RWPE2 (cell line): Measurements from ENCODE around the gene NOBOX.
"Not testable (repeated sequence)": the region's sequence is repeated elsewhere in the genome, so short reads cannot be mapped to it uniquely, and the experiment has no call there.

Source experiments
- ATAC-seq: fragments of 200-7000 bp; cut with Tn5 transposase; 3 replicates; pipeline ENCODE4 v1.9.1; 2021; ENCODE audit warnings: low read depth
- DNase-seq: peaks from one replicate; pipeline ENCODE4 v3.0.0-alpha.2; 2020; ENCODE audit warnings: low spot score
- H3K27ac ChIP-seq: fragments of 450-650 bp; 2 replicates; pipeline ENCODE4 v1.5.1; 2017; ENCODE audit warnings: mild to moderate bottlenecking; ENCODE audit not compliant: poor library complexity, severe bottlenecking
- H3K27me3 ChIP-seq: fragments of 250-450 bp; sonication (Bioruptor Pico); 2 replicates; pipeline ENCODE4 v1.5.1; 2021; ENCODE audit warnings: mild to moderate bottlenecking, moderate library complexity; ENCODE audit not compliant: insufficient read depth, poor library complexity, severe bottlenecking
- H3K36me3 ChIP-seq: fragments of 250-450 bp; sonication (Bioruptor Pico); 2 replicates; pipeline ENCODE4 v1.5.1; 2020; ENCODE audit warnings: low read depth, mild to moderate bottlenecking, moderate library complexity
- H3K4me1 ChIP-seq: fragments of 250-450 bp; sonication (Bioruptor Pico); 2 replicates; pipeline ENCODE4 v1.5.1; 2021; ENCODE audit warnings: mild to moderate bottlenecking, moderate library complexity; ENCODE audit not compliant: insufficient read depth, poor library complexity, severe bottlenecking
- H3K4me3 ChIP-seq: fragments of 250-450 bp; sonication (Bioruptor Pico); 2 replicates; pipeline ENCODE4 v1.5.1; 2021; ENCODE audit warnings: mild to moderate bottlenecking, moderate library complexity; ENCODE audit not compliant: severe bottlenecking
- H3K9me3 ChIP-seq: fragments of 250-450 bp; sonication (Bioruptor Pico); 2 replicates; pipeline ENCODE4 v1.5.1; 2021; ENCODE audit warnings: mild to moderate bottlenecking, moderate library complexity; ENCODE audit not compliant: severe bottlenecking
- TF ChIP-seq, protein P1 (sequence below): fragments of 450-650 bp; IDR thresholded peaks from one replicate; pipeline ENCODE4 v1.5.1; 2017; ENCODE audit warnings: mild to moderate bottlenecking, moderate library complexity; ENCODE audit not compliant: poor library complexity, severe bottlenecking

NOBOX gene

GRCh38 chr7:144378651-144379050 is 24.8 kb downstream of the NOBOX start:
- ATAC-seq (no peak), DNase-seq (no peak)
- no peak overlapping the region for H3K27ac ChIP-seq
- no peaks in the 10 kb centered on the region for H3K9me3 ChIP-seq
- no peak overlapping the region for H3K4me3 ChIP-seq
- no peaks in the 10 kb centered on the region for H3K4me1 ChIP-seq
- peaks cover 38% of the 10 kb centered on the region for H3K36me3 ChIP-seq
- H3K27me3 ChIP-seq = no peaks in the 10 kb centered on the region
- TF ChIP-seq, protein P1, sequence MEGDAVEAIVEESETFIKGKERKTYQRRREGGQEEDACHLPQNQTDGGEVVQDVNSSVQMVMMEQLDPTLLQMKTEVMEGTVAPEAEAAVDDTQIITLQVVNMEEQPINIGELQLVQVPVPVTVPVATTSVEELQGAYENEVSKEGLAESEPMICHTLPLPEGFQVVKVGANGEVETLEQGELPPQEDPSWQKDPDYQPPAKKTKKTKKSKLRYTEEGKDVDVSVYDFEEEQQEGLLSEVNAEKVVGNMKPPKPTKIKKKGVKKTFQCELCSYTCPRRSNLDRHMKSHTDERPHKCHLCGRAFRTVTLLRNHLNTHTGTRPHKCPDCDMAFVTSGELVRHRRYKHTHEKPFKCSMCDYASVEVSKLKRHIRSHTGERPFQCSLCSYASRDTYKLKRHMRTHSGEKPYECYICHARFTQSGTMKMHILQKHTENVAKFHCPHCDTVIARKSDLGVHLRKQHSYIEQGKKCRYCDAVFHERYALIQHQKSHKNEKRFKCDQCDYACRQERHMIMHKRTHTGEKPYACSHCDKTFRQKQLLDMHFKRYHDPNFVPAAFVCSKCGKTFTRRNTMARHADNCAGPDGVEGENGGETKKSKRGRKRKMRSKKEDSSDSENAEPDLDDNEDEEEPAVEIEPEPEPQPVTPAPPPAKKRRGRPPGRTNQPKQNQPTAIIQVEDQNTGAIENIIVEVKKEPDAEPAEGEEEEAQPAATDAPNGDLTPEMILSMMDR = no peak

DNA sequence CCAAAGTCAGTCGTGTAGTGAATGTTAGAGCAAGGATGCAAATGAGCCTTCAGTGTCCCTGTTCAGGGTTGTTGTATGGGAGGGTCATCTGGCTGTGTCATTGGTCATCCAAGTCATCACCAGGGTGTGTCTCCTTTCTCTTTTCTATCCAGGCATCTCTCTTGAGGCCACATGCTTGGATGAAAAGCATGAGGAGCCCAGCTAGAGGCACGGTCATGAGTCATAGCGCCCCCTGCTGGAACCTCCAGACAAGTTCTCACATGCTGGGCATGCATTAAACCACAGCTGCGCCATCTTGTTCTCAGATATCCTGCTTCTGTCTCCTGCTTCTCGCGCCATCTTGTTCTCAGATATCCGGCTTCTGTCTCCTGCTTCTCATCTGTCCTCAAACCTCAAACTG is 34.3 kb downstream of the NOBOX start:
- not testable (repeated sequence) for H3K27ac ChIP-seq, DNase-seq, H3K4me3 ChIP-seq, H3K27me3 ChIP-seq, H3K4me1 ChIP-seq, ATAC-seq, H3K36me3 ChIP-seq, H3K9me3 ChIP-seq

DNA sequence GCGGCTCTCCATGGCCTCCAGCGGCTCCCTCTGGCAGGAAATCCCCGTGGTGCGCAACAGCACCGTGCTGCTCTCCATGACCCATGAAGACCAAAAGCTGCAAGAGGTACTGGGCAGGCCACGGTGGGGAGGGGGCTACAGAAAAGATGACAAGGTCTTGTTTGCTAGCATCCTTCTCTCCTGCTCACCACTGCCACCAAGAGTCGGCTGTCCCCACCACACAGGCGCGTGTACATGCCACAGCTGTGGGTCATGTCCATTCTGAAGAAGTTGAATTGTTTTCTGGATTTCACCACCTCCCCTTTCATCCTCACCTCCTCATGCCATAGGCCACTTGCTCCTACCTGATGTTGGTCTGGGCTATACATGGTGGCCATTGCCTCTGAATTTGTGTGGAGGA is 36.2 kb downstream of the NOBOX start:
- DNase-seq, H3K36me3 ChIP-seq, H3K9me3 ChIP-seq, H3K27ac ChIP-seq, H3K27me3 ChIP-seq, H3K4me3 ChIP-seq, H3K4me1 ChIP-seq, ATAC-seq: not testable (repeated sequence)

DNA sequence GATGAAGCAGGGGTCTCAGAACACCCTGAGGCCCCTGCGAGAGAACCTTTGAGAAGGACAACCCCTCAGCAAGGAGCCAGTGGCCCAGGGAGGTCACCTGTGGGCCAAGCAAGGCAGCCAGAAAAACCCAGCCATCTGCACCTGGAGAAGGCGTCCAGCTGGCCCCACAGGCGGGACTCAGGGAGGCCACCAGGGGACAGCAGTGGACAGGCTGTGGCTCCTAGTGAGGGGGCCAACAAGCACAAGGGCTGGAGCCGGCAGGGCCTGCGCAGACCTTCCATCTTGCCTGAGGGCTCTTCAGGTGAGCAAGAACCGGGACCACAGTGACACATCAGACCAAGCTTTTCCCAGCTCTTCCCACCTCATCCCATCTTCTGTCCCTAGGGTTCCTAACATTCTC is 38.0 kb downstream of the NOBOX start:
- not testable (repeated sequence) for H3K27me3 ChIP-seq, DNase-seq, H3K4me3 ChIP-seq, H3K27ac ChIP-seq, H3K9me3 ChIP-seq, H3K4me1 ChIP-seq, H3K36me3 ChIP-seq
- 0 out of 3 replicates have a peak, but pooled peaks have one; percentile 12 for ATAC-seq

- H3K9me3 ChIP-seq, H3K27ac ChIP-seq: not testable (repeated sequence)
Observed at GRCh38 chr7:144362061-144362460, 41.4 kb downstream of the NOBOX start.

DNA sequence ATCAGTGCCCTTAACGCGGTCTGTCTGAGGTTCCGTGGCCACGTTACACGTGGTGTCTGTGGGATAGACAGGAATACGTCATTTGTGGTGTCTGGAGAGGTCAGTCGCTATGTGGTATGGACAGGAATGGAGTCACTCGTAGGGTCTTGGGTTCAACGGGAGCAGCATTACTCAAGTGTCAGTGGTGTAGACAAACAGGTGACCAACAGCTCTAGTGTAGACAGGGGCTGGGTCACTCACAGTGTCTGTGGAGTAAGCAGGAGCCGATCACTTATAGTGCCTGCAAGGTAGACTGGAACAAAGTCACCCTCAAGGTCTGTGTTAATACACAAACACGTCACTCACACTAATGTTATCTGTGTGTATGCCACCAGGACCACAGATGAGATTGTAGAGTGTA is 46.6 kb downstream of the NOBOX start:
- not testable (repeated sequence) for H3K27me3 ChIP-seq, DNase-seq, H3K9me3 ChIP-seq, H3K27ac ChIP-seq, H3K36me3 ChIP-seq, H3K4me1 ChIP-seq, ATAC-seq, H3K4me3 ChIP-seq

More at GRCh38 chr7:144362061-144362460, 41.4 kb downstream of the NOBOX start:
- H3K36me3 ChIP-seq, H3K4me3 ChIP-seq, H3K4me1 ChIP-seq, DNase-seq, H3K27me3 ChIP-seq, ATAC-seq: not testable (repeated sequence)

DNA sequence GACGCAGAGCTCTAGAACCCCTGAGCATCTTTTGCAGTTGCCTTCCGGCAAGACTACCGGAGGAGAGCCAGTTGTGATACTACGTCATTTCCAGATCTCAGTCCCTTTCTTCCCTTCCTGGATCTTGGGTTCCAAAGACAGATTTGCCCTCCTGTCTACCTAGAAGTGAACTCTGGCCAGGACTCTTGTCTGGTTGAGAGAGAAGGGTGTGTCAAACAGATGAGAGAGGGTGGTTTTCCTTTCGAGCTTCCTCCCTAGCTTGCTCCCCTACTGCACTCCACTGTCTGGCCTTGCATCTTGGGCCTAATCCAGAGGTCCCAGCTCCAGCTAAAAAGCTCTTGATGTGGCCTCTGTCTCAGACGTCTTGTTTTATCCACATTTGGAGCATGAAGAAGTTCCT is 47.3 kb downstream of the NOBOX start:
- not testable (repeated sequence) for H3K9me3 ChIP-seq, H3K27me3 ChIP-seq, H3K27ac ChIP-seq, H3K36me3 ChIP-seq, H3K4me1 ChIP-seq, ATAC-seq, H3K4me3 ChIP-seq, DNase-seq

DNA sequence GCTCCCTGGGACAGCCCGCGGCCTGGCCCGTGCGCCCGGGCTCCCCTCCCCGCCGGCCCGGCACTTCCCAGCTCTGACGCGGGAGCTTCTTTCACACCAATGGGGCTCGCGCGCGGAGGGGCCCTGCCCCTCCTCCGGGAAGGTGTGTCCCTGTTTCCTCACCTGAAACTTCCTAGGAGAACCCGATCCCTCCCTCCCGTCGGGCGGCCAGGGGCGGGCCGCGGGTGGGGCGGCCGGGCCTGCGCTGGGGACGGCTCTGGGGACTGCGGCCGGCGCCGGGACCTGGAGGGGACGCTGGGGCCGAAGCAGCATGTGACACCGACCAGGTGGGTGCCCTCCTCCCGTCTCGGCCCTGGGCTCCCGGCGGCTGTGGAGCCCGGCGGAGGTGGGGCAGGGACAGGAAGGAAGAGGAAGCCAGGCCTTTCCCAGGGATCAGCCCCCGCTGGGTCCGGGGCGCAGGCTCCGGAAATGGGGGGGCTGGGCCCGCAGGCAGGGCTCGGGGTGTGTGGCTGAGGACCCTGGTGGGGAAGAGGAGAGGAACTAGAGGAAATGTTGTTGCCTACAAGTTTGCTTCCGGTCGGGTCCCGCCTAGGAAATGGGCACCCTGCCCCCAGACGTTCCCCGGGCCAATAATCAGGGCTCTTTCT is 48.2 kb downstream of the NOBOX start, which contains the start of gene ARHGEF5:
Gene ARHGEF5 (plus strand): TSS at position 227 of the 647 bp plus-strand sequence. CDS start 7,268 bp downstream, outside the sequence.
- not testable (repeated sequence) for H3K4me1 ChIP-seq, H3K27ac ChIP-seq, H3K36me3 ChIP-seq, H3K9me3 ChIP-seq, H3K27me3 ChIP-seq, DNase-seq
- peak; percentile 91 for ATAC-seq
- H3K4me3 ChIP-seq = peak within 1 kb of the TSS; percentile 24

- H3K27me3 ChIP-seq, H3K27ac ChIP-seq, H3K4me3 ChIP-seq, H3K9me3 ChIP-seq, H3K36me3 ChIP-seq, ATAC-seq, H3K4me1 ChIP-seq, DNase-seq: not testable (repeated sequence)
Observed at GRCh38 chr7:144351667-144352066, 51.8 kb downstream of the NOBOX start.

GRCh38 chr7:144348625-144349024 is 54.9 kb downstream of the NOBOX start:
- ATAC-seq, H3K4me1 ChIP-seq, H3K27me3 ChIP-seq, H3K27ac ChIP-seq, H3K4me3 ChIP-seq, H3K9me3 ChIP-seq, H3K36me3 ChIP-seq, DNase-seq: not testable (repeated sequence)
